Upper lobe of left lung (tissue), 4 donors: ENCODE results near the gene MYO9B.

Source experiments
- EP300 ChIP-seq, 4 donors: sonication (generic); formaldehyde crosslinking; IDR thresholded peaks; one replicate each; pipeline ENCODE4 v1.5.1; 2017; ENCODE audit warnings: antibody characterized with exemption in 4 of 4, control low read depth in 2 of 4
- POLR2A ChIP-seq, 4 donors: fragments of 450-650 bp; IDR thresholded peaks; one replicate each; pipeline ENCODE4 v1.5.1; 2016 to 2017; ENCODE audit warnings: antibody characterized with exemption in 4 of 4, mild to moderate bottlenecking in 2 of 4
- TF ChIP-seq, protein P1 (sequence below), 6 experiments: fragments of 450-650 bp in 4 of 6; fragments of 200-600 bp in 2 of 6; sonication (generic) in 2 of 6; IDR thresholded peaks; one replicate each; pipeline ENCODE4 v1.5.1; 2016 to 2019; ENCODE audit warnings: antibody characterized with exemption in 6 of 6

DNA sequence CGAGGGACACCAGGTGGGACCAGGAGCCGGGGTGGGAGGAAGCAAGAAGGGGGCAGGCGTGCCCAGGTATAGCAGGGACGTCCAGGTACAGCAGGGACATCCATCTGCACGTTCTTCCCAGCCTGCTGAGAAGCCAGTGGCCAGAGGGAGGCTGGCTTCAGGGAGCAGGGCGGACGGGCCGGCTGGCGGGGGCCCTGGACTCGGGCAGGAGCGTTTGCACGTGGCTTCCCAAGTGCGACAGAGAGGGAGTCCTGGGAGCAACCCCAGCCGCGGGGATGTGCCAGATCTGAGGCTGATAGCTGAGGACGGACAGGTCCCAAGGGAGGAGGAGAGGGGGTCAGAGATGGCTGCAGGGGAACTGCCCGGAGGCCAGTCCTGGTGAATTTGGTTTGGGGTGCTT lies 36.7 kb downstream of the MYO9B start:
- TF ChIP-seq, protein P1, sequence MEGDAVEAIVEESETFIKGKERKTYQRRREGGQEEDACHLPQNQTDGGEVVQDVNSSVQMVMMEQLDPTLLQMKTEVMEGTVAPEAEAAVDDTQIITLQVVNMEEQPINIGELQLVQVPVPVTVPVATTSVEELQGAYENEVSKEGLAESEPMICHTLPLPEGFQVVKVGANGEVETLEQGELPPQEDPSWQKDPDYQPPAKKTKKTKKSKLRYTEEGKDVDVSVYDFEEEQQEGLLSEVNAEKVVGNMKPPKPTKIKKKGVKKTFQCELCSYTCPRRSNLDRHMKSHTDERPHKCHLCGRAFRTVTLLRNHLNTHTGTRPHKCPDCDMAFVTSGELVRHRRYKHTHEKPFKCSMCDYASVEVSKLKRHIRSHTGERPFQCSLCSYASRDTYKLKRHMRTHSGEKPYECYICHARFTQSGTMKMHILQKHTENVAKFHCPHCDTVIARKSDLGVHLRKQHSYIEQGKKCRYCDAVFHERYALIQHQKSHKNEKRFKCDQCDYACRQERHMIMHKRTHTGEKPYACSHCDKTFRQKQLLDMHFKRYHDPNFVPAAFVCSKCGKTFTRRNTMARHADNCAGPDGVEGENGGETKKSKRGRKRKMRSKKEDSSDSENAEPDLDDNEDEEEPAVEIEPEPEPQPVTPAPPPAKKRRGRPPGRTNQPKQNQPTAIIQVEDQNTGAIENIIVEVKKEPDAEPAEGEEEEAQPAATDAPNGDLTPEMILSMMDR (IDR thresholded peaks at IDR 0.05), result no peak
- TF ChIP-seq EP300 (IDR thresholded peaks at IDR 0.05) (no peak), POLR2A (IDR thresholded peaks at IDR 0.05) (no peak)
